GM12801 (cell line): ENCODE measurements around the gene ABT1.

ENCODE experiments used
- CTCF ChIP-seq: IDR thresholded peaks from one replicate; pipeline ENCODE4 v1.5.1; 2011; ENCODE audit warnings: control low read depth; ENCODE audit not compliant: insufficient read length; ENCODE audit errors: extremely low read depth

ABT1 gene

GRCh38 chr6:26613201-26613600 lies 16.4 kb downstream of the ABT1 start:
- TF ChIP-seq CTCF: no peak

GRCh38 chr6:26613689-26614683 lies 17.2 kb downstream of the ABT1 start:
- TF ChIP-seq CTCF: no peak

GRCh38 chr6:26623339-26623859 lies 26.6 kb downstream of the ABT1 start:
- TF ChIP-seq CTCF: no peak

GRCh38 chr6:26624557-26624956 lies 27.8 kb downstream of the ABT1 start:
- no peak for TF ChIP-seq CTCF

GRCh38 chr6:26627843-26628242 lies 31.1 kb downstream of the ABT1 start:
- TF ChIP-seq CTCF: no peak

GRCh38 chr6:26629359-26629758 lies 32.6 kb downstream of the ABT1 start:
- no peak for TF ChIP-seq CTCF

- TF ChIP-seq CTCF: no peak
Measured at GRCh38 chr6:26640806-26641205, 44.1 kb downstream of the ABT1 start.
